HepG2 (cell line): ENCODE measurements around the gene EEFSEC. TPM values are rescaled to one million over a fixed set of nuclear protein-coding genes. Genes with fewer than 3 reads are reported as not detected.
A peak's percentile ranks its signal among the peaks of the same experiment; 100 is the strongest.

ENCODE experiments used
- ATAC-seq: fragments of 200-7000 bp; cut with Tn5 transposase; 3 replicates; pipeline ENCODE4 v1.9.1; 2020; ENCODE audit warnings: mild to moderate bottlenecking, moderate library complexity
- BruUV-seq: library from RNA; stranded (reverse); fragments of 400-500 nt; replicated peaks from 2 replicates; lab custom pipeline; 2021; lab: Mats Ljungman, UMichigan
- CTCF ChIA-PET: fragments of 300-600 bp; formaldehyde crosslinking; extraction: SDS; loops from one replicate; lab custom pipeline; 2021; ENCODE audit warnings: low total read pairs, inconsistent platforms, low intra/inter-chr PET ratio; lab: Yijun Ruan, JAX
- POLR2A ChIA-PET: fragments of 350-600 bp; sonication (Branson Sonifier 250); formaldehyde crosslinking; loops from one replicate; lab custom pipeline; 2020; ENCODE audit warnings: antibody characterized with exemption, inconsistent platforms; lab: Yijun Ruan, JAX
- DNase-seq: peaks from one replicate; pipeline ENCODE4 v3.0.0-alpha.2; 2015; ENCODE audit warnings: low spot score
- FAIRE-seq: peaks from 3 replicates; lab custom pipeline; 2011; peaks lifted over from hg19 to GRCh38; lab: Jason Lieb, UNC
- H2AFZ ChIP-seq: one replicate; pipeline ENCODE4 v1.6.1; 2011; ENCODE audit warnings: low read length, inconsistent platforms
- H3K27ac ChIP-seq: fragments of 300-600 bp; 3 replicates; pipeline ENCODE4 v1.8.0; 2011; ENCODE audit warnings: mixed run types, mild to moderate bottlenecking, mixed read lengths, low read length, inconsistent platforms; ENCODE audit not compliant: insufficient read depth; ENCODE audit errors: extremely low read length
- H3K27me3 ChIP-seq, 2 experiments: fragments of 200-600 bp in 1 of 2; 2 replicates in 1 of 2; 3 replicates in 1 of 2; pipeline versions ENCODE4 v1.6.0 to v1.8.0; 2011; ENCODE audit warnings: low read length in 2 of 2, mild to moderate bottlenecking in 2 of 2, moderate library complexity in 2 of 2, inconsistent platforms in 1 of 2; ENCODE audit not compliant: insufficient read depth in 2 of 2, control insufficient read depth in 1 of 2
- H3K36me3 ChIP-seq, 2 experiments: fragments of 200-600 bp in 1 of 2; replicated peaks in 1 of 2; 2 replicates in 1 of 2; 3 replicates in 1 of 2; pipeline versions ENCODE4 v1.5.1 to v1.8.0; 2011; ENCODE audit warnings: low read length in 2 of 2, inconsistent platforms in 1 of 2; ENCODE audit not compliant: insufficient read depth in 2 of 2, control insufficient read depth in 1 of 2
- H3K4me1 ChIP-seq: 2 replicates; pipeline ENCODE4 v1.5.1; 2012; ENCODE audit warnings: low read length, inconsistent platforms; ENCODE audit not compliant: insufficient read depth
- H3K4me2 ChIP-seq: 2 replicates; pipeline ENCODE4 v1.6.0; 2011; ENCODE audit warnings: low read depth, low read length, inconsistent platforms
- H3K4me3 ChIP-seq, 3 experiments: fragments of 200-600 bp in 1 of 3; sonication (generic), shearing (Covaris generic) in 1 of 3; replicated peaks in 1 of 3; 2 replicates each; pipeline ENCODE4 v1.5.1; 2011 to 2016; ENCODE audit warnings: low read length in 3 of 3, inconsistent platforms in 2 of 3, low read depth in 2 of 3, mild to moderate bottlenecking in 2 of 3, control low read depth in 1 of 3, mixed read lengths in 1 of 3; ENCODE audit not compliant: insufficient read depth in 1 of 3
- H3K79me2 ChIP-seq: one replicate; pipeline ENCODE4 v1.6.1; 2011; ENCODE audit warnings: low read length, inconsistent platforms; ENCODE audit not compliant: insufficient read depth
- H3K9ac ChIP-seq: 2 replicates; pipeline ENCODE4 v1.6.0; 2011; ENCODE audit warnings: mild to moderate bottlenecking, low read depth, low read length, inconsistent platforms; ENCODE audit not compliant: insufficient read depth
- H3K9me3 ChIP-seq: 2 replicates; pipeline ENCODE4 v1.5.1; 2012; ENCODE audit warnings: mild to moderate bottlenecking, low read length
- H4K20me1 ChIP-seq: 2 replicates; pipeline ENCODE4 v1.6.0; 2011; ENCODE audit warnings: inconsistent platforms, mild to moderate bottlenecking, low read length, moderate library complexity; ENCODE audit not compliant: insufficient read depth
- CTCF ChIP-seq: sonication (generic); formaldehyde crosslinking; IDR thresholded peaks from 2 replicates; pipeline ENCODE4 v1.5.0; 2020; ENCODE audit warnings: mild to moderate bottlenecking, missing genetic modification reagents, moderate library complexity
- KDM4B ChIP-seq: sonication (generic); formaldehyde crosslinking; IDR thresholded peaks from 2 replicates; pipeline ENCODE4 v1.4.0; 2020; ENCODE audit warnings: missing genetic modification reagents
- NCOA5 ChIP-seq: sonication (generic); formaldehyde crosslinking; IDR thresholded peaks from 2 replicates; pipeline ENCODE4 v1.4.0; 2020; ENCODE audit warnings: missing genetic modification reagents
- NFE2L2 ChIP-seq: fragments of 150-350 bp; IDR thresholded peaks from 2 replicates; pipeline ENCODE4 v1.6.1; 2014; ENCODE audit warnings: low read length
- NPAS2 ChIP-seq: sonication (generic); formaldehyde crosslinking; IDR thresholded peaks from 2 replicates; pipeline ENCODE4 v1.8.0; 2022; ENCODE audit warnings: mild to moderate bottlenecking, missing genetic modification reagents, borderline replicate concordance
- RBM39 ChIP-seq: fragments of 200-400 bp; formaldehyde crosslinking; IDR thresholded peaks from one replicate; pipeline ENCODE4 v1.6.1; 2018; ENCODE audit warnings: antibody characterized with exemption, mild to moderate bottlenecking, low read depth, low read length; ENCODE audit not compliant: poor library complexity, severe bottlenecking
- SKIL ChIP-seq: sonication (generic); formaldehyde crosslinking; IDR thresholded peaks from 2 replicates; pipeline ENCODE4 v1.8.0; 2022; ENCODE audit warnings: missing genetic modification reagents, mild to moderate bottlenecking, moderate library complexity, borderline replicate concordance
- THAP7 ChIP-seq: sonication (generic); formaldehyde crosslinking; IDR thresholded peaks from 2 replicates; pipeline ENCODE4 v1.8.1; 2023; ENCODE audit warnings: mild to moderate bottlenecking, missing genetic modification reagents
- ZNF235 ChIP-seq: sonication (generic); formaldehyde crosslinking; IDR thresholded peaks from 2 replicates; pipeline ENCODE4 v1.8.1; 2023; ENCODE audit warnings: mild to moderate bottlenecking, missing genetic modification reagents, borderline replicate concordance
- ZNF326 ChIP-seq: sonication (generic); formaldehyde crosslinking; IDR thresholded peaks from 2 replicates; pipeline ENCODE4 v1.4.0; 2020; ENCODE audit warnings: missing genetic modification reagents, borderline replicate concordance
- ZNF644 ChIP-seq: IDR thresholded peaks from 2 replicates; pipeline ENCODE4 v1.6.1; 2016; ENCODE audit warnings: low read depth
- WGBS: methylation state at CpG from one replicate; pipeline ENCODE4 v1.1.6; 2017; ENCODE audit warnings: low lambda C conversion rate; 5-methylcytosine and 5-hydroxymethylcytosine counted together
- in situ Hi-C: cut with HindIII; loops from 2 replicates; pipeline ENCODE4 v1.10.0; 2017; ENCODE audit warnings: low pct_unique_long_range_greater_than_20kb; ENCODE audit not compliant: extremely low pct_ligation_motif_present
- intact Hi-C: fragments of 100-400 bp; cut with micrococcal nuclease; formaldehyde crosslinking; loops from one replicate; pipeline ENCODE4 v1.10.0; 2022; ENCODE audit not compliant: unreplicated experiment
- polyA plus RNA-seq, 8 experiments: library from polyadenylated mRNA; depleted of rRNA in 3 of 8; stranded (reverse) in 7 of 8; unstranded in 1 of 8; fragments of >200 nt; fragmentation: Illumina TruSeq in 4 of 8; extraction: Trizol in 4 of 8; gene quantifications; 2 replicates each; pipeline versions ENCODE4 v1.2.1 to v1.2.3, GENCODE V29; 2011 to 2016; ENCODE audit warnings: low read depth in 4 of 8, missing spikeins in 1 of 8, mixed read lengths in 1 of 8; ENCODE audit not compliant: insufficient read depth in 1 of 8
- total RNA-seq, 5 experiments: library from RNA; depleted of rRNA; stranded (reverse); fragments of >200 nt; fragmentation: Illumina TruSeq; extraction: Trizol; gene quantifications; 2 replicates each; pipeline ENCODE4 v1.2.3, GENCODE V29; 2016; ENCODE audit warnings: low read depth in 1 of 5

Gene EEFSEC
- total and polyA plus RNA-seq, 2 of the 13 experiments (the other 11 are each of a cell fraction or from before 2014, with no cell fraction given) = 6.4 to 24.2 TPM

DNA sequence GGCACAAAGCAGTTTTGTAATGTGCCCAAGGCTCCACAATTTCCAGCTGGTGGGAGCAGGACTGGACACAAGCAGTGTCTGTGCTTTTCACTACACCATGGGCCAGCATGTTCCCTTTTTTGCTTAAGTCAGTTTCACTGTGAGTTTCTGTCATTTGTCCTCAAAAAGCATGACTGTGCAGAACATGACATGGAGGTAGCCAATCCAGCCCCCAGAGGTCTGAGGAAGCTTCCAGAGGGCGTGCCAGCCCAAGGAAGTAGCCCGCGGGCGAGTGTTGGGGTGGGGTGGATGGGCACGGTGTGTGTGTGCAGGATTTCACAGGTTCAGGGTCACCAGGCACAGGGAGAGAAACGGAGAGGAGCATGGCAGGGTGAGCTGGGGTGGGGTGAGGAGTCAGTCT lies 8.0 kb upstream of the EEFSEC start:
- Histone ChIP-seq H3K4me3 (no peak overlapping the region), H3K9me3 (no peaks in the 10 kb centered on the region), H3K79me2 (no peaks in the 10 kb centered on the region), H2AFZ (no peak overlapping the region), H3K4me1 (peaks cover 7% of the 10 kb centered on the region), H3K4me2 (no peak overlapping the region), H4K20me1 (no peaks in the 10 kb centered on the region), H3K9ac (no peak overlapping the region), H3K27me3 (no peaks in the 10 kb centered on the region), H3K27ac (no peak overlapping the region), H3K36me3 (peaks cover 0 to 2% of the 10 kb centered on the region in 2 experiments; a peak in 1 of 5 replicates)
- intact Hi-C loops (no loop called here), in situ Hi-C loops (no loop called here)
- ChIA-PET POLR2A (interaction anchor here (0.8 kb wide), 1 partner anchor 23 kb away, joined by 3 read pairs; no protein-coding TSS in a partner anchor), CTCF (no interaction called here)
- BruUV-seq = no TSS peak
- DNase-seq (no peak), FAIRE-seq (no peak), ATAC-seq (no peak)
- TF ChIP-seq NFE2L2 (peak; percentile 40), ZNF326 (CRISPR knock-in tag) (no peak)
- WGBS = 95% methylated on average over 6 of the region's 6 CpGs

- no peak for FAIRE-seq
- no peaks in the 10 kb centered on the region for H3K9me3 ChIP-seq
- peaks cover 0 to 2% of the 10 kb centered on the region in 2 experiments; a peak in 1 of 5 replicates for H3K36me3 ChIP-seq
- DNase-seq = no peak
- POLR2A ChIA-PET = no interaction called here
- TF ChIP-seq NCOA5 (CRISPR knock-in tag) = no peak
- no peak for TF ChIP-seq CTCF (CRISPR knock-in tag)
- TF ChIP-seq KDM4B (CRISPR knock-in tag) = no peak
- no peak for TF ChIP-seq THAP7 (CRISPR knock-in tag)
- no peak for TF ChIP-seq NPAS2 (CRISPR knock-in tag)
- TF ChIP-seq RBM39 = no peak
- TF ChIP-seq SKIL = 0 out of 2 replicates have a peak, but pooled peaks have one; percentile 19
- TF ChIP-seq ZNF644 (CRISPR knock-in tag) = no peak
- TF ChIP-seq ZNF235 (CRISPR knock-in tag) = no peak
- intact Hi-C loops (no loop called here), in situ Hi-C loops (no loop called here)
- no peak for ATAC-seq
- H3K27me3 ChIP-seq = no peaks in the 10 kb centered on the region
- H3K27ac ChIP-seq = no peak overlapping the region
- H2AFZ ChIP-seq = no peak overlapping the region
- 100% methylated on average over 5 of the region's 14 CpGs for WGBS
- H4K20me1 ChIP-seq = no peaks in the 10 kb centered on the region
- H3K4me1 ChIP-seq = peaks cover 9% of the 10 kb centered on the region
- H3K4me3 ChIP-seq = no peak overlapping the region
- no TSS peak for BruUV-seq
- CTCF ChIA-PET = no interaction called here
- H3K79me2 ChIP-seq = no peaks in the 10 kb centered on the region
- no peak overlapping the region for H3K9ac ChIP-seq
- H3K4me2 ChIP-seq = no peak overlapping the region
Measured at GRCh38 chr3:128146201-128146600, 7.1 kb upstream of the EEFSEC start.
